IPS DF 6.9 (cell line): ENCODE measurements around the gene AFMID.

Source experiments
- DNase-seq: peaks from one replicate; pipeline ENCODE4 v3.0.0-alpha.2; 2013; ENCODE audit warnings: low read depth, low spot score
- H3K27ac ChIP-seq: one replicate; pipeline ENCODE4 v1.5.1; 2013; ENCODE audit warnings: low read length, control low read depth
- H3K27me3 ChIP-seq: 2 replicates; pipeline ENCODE4 v1.6.1; 2013; ENCODE audit warnings: mild to moderate bottlenecking, low read length; ENCODE audit not compliant: control insufficient read depth, insufficient read depth
- H3K36me3 ChIP-seq: 2 replicates; pipeline ENCODE4 v1.6.1; 2013; ENCODE audit warnings: low read length; ENCODE audit not compliant: control insufficient read depth, insufficient read depth
- H3K4me1 ChIP-seq: 2 replicates; pipeline ENCODE4 v1.6.1; 2013; ENCODE audit warnings: low read length; ENCODE audit not compliant: control insufficient read depth, insufficient read depth
- H3K4me3 ChIP-seq: 2 replicates; pipeline ENCODE4 v1.5.1; 2013; ENCODE audit warnings: mild to moderate bottlenecking, low read length
- H3K9me3 ChIP-seq: 2 replicates; pipeline ENCODE4 v1.6.1; 2013; ENCODE audit warnings: low read length, inconsistent platforms; ENCODE audit not compliant: control insufficient read depth, insufficient read depth
- WGBS: extraction: QIAGEN DNeasy Blood & Tissue Kit; methylation state at CpG from one replicate; pipeline ENCODE4 v1.1.7; 2013; ENCODE audit warnings: mixed read lengths, missing lambda C conversion rate; ENCODE audit not compliant: insufficient read length, insufficient coverage; 5-methylcytosine and 5-hydroxymethylcytosine counted together

Gene AFMID

DNA sequence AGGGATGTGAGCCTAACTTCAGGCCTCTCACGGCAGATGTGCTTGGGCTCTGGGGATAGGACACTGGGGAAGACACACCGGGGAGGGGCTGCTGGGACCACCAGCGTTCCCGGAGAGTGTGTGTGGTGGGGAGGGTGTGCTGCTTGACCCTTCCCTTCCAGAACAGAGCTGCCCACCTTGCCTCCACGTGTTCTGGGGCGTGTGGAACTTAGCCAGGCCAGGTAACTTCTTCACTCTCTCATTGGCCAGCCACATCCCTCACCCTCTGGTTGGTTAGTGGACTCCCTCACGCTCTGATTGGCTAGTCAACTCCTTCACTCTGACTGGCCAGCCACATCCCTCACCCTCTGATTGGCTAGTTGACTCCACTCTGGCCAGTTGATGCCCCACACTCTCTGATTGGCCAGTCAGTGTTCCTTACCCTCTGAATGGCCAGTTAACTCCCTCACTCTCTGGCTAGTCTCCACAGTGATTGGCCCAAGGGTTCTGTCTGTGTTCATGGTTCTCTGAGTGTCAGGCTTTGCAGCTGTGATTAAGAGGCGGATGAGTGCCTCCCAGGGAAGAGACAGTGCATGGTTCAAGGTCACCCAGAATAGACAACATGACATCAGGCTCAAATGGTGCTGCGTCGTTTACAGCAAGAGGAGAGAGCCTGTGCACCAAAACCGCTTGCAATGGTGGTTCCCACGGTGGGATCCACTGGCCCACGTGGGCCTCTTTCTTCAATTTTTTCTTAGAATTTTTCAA lies 54.3 kb downstream of the AFMID start:
- H3K9me3 ChIP-seq, result no peaks in the 10 kb centered on the region
- H3K27ac ChIP-seq, result no peak overlapping the region
- no peaks in the 10 kb centered on the region for H3K36me3 ChIP-seq
- H3K4me1 ChIP-seq, result no peaks in the 10 kb centered on the region
- no peak for DNase-seq
- no peak overlapping the region for H3K4me3 ChIP-seq
- whole genome bisulfite sequencing, result no CpG with 5 or more reads among the region's 13 CpGs
- no peaks in the 10 kb centered on the region for H3K27me3 ChIP-seq

DNA sequence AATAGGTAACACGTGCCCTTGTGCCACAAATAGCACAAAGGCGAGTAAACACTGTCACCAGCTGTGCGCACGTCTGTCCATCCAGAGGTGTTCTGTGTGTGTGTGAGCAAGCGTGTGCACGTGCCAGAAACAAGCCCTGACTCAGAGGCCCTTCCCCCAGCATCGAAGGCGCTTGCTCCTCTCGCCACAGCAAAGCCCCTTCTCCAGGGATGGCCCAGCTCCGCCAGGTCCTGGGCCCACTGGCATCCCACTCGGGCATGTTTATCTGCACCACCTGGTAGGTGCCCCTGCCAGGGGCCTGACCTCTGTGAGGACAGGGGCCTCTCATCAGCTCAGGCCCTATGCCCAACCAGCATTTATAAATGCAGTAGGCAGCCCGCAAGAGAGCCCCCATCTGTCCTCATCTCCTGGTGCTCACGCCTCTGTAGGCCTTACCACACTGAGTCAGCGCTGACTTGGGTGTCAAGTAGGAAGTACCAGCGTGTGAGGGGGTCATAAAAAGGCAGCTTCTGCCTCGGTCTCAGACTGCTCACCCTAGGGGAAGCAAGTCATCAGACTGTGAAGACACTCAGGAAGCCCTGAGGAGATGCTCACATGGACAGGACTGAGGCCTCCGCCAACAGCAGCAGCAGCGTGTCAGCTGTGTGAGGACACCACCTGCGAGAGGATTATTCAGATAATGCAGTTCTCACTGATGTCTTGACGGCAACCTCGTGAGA lies 55.0 kb downstream of the AFMID start:
- no peaks in the 10 kb centered on the region for H3K36me3 ChIP-seq
- H3K27me3 ChIP-seq, result no peaks in the 10 kb centered on the region
- H3K4me1 ChIP-seq, result no peaks in the 10 kb centered on the region
- no peak overlapping the region for H3K4me3 ChIP-seq
- no peak overlapping the region for H3K27ac ChIP-seq
- H3K9me3 ChIP-seq, result no peaks in the 10 kb centered on the region
- DNase-seq, result no peak
- WGBS, result no CpG with 5 or more reads among the region's 21 CpGs

DNA sequence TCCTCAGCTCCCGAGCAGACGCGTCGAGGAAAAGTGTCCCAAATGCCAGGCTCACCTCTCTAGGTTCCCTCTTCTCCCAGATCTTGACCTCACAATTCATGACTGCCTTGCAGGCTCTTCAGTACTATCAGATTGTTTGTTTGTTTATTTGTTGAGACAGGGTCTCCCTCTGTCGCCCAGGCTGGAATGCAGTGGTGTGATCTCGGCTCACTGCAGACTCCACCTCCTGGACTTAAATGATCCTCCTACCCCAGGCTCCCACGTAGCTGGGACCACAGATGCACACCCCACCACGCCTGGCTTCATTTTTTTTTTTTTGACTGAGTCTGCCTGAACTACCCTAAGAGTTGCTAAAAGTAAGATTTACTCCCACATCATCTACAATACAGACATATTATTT lies 60.1 kb downstream of the AFMID start:
- Histone ChIP-seq H3K9me3 (no peaks in the 10 kb centered on the region), H3K27me3 (no peaks in the 10 kb centered on the region), H3K4me1 (no peaks in the 10 kb centered on the region), H3K4me3 (no peak overlapping the region), H3K36me3 (no peaks in the 10 kb centered on the region), H3K27ac (no peak overlapping the region)
- no CpG with 5 or more reads among the region's 8 CpGs for WGBS
- DNase-seq, result no peak

DNA sequence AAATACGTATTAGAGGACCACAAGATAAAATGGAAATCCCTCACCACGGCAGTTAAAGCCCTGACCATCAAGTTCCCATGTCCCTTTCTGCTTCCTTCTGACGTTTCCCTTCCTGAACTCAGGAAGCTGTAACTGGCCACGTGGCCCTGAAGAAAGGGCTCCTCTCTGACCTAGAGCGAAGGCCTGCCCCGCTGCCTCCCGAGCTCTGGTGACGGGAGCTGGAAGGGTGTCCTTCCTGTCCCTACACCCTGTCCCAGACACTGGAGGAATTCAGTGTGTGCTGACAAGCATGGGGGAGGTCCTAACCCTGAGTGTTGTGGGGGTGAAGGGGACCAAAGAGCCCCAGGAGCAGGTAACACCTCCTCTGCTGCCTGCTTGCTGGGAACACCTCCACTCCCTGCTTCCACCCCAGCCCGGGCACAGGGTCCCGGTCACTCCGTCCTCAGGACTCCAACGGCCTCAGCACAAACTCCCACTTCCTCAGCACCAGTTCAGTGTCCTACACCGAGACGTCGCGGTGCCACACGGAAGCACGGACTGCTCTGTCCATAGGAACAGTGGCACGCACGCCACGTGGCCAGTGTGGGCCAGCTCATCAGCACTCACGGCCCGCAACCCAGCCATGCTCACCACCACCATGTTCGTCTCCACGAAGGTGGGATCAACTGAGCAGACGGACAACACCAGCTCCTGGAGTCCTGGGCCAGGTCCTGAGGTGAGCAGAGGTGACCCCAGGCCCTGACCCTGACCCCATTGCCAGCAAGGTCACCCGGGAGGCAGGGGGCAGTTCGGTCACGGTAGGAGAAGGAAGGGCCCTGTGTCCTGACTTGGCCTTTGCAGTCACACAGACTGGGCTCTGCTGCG lies 61.1 kb downstream of the AFMID start:
- H3K27me3 ChIP-seq, result no peaks in the 10 kb centered on the region
- whole genome bisulfite sequencing, result no CpG with 5 or more reads among the region's 30 CpGs
- peaks cover 4% of the 10 kb centered on the region; the same call in 1 of the 2 replicates for H3K4me1 ChIP-seq
- DNase-seq, result no peak
- no peaks in the 10 kb centered on the region for H3K36me3 ChIP-seq
- no peak overlapping the region for H3K27ac ChIP-seq
- no peaks in the 10 kb centered on the region for H3K9me3 ChIP-seq
- no peak overlapping the region for H3K4me3 ChIP-seq

DNA sequence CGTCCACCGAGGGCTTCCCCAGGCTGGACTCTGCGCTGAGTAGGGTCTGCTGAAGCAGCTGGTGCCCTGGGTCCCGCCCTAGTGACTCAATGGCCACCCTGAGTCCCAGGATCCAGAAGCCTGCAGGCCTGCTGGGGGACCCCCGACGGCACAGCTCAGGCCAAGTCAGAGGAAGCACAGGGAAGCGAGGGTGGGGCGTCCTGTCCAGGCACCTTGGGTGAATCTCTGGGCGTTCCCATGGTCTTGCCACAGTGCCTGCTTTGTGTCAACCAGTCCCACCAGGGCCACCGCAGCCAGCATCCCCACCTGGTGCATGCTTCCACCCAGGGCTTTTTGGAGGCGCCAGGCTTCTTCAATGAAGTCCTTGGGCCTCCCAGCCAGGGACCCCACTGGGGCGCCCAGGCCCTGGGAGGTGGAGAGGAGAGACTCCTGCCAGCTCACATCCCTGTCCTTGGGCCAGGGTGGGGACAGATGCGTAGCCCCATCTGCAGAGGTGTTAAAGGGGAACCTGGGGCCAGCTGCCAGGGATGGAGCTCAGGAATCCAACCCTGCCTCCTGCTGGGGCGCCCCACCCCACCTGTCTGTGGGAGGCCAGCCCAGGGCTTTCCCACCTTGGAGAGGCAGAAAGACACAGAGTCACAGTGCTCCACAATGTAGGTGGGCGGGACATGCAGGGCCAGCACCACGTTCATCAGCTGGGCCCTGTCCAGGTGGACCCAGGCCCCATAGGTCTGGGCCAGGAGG lies 62.1 kb downstream of the AFMID start:
- no CpG with 5 or more reads among the region's 16 CpGs for WGBS
- DNase-seq, result no peak
- Histone ChIP-seq H3K27ac (no peak overlapping the region), H3K27me3 (no peaks in the 10 kb centered on the region), H3K9me3 (no peaks in the 10 kb centered on the region), H3K4me1 (peaks cover 5% of the 10 kb centered on the region; the same call in 1 of the 2 replicates), H3K36me3 (no peaks in the 10 kb centered on the region), H3K4me3 (no peak overlapping the region)

DNA sequence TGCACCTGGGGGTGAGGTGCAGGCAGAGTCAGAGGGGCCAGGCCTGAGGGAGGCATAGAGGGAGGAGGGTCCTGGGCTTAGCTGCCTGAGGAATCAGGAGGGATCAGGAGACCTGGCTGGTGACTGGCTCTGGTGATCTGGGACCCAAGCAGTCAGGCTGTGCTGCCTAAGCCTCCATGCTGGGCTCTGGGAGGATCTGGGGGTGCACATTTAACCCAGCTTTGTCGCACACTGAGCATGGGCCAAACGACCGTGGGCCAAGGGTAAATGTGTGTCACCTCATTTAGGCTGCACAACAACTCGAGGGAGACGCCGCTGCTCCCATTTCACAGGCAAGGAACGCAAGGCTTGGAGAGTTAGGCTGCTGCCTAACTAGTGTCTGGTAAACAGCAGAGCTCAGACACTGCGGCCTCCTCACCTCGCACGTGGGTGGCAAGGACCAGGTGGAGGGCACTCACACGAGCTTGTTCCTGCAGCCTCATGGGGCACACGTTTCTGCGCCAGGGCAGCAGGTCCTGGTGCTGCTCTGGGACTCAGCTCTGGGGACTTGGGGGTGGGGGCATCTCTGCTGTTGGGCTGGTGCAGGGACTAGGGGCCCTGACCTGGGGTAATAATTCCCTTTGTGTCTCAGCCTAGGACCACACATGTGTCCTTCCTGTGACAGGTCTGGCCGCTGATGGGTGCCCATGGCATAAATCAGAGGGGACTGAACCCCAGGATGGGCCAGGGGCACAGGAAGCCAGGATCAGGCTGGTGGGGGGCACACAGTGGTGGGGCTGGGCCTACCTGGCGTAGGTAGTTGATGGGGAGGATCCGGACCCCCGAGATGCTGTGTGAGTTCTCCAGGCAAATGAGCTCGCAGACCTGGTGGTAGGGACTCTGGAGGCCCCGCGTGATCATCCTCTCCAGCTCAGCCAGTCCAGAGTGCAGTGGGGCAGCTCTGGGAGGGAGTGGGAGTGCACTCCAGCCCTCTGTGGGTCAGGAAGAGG lies 63.0 kb downstream of the AFMID start:
- no peaks in the 10 kb centered on the region for H3K9me3 ChIP-seq
- no peak for DNase-seq
- no CpG with 5 or more reads among the region's 20 CpGs for WGBS
- H3K36me3 ChIP-seq, result no peaks in the 10 kb centered on the region
- peaks cover 5% of the 10 kb centered on the region; the same call in 1 of the 2 replicates for H3K4me1 ChIP-seq
- no peak overlapping the region for H3K27ac ChIP-seq
- no peaks in the 10 kb centered on the region for H3K27me3 ChIP-seq
- no peak overlapping the region for H3K4me3 ChIP-seq

DNA sequence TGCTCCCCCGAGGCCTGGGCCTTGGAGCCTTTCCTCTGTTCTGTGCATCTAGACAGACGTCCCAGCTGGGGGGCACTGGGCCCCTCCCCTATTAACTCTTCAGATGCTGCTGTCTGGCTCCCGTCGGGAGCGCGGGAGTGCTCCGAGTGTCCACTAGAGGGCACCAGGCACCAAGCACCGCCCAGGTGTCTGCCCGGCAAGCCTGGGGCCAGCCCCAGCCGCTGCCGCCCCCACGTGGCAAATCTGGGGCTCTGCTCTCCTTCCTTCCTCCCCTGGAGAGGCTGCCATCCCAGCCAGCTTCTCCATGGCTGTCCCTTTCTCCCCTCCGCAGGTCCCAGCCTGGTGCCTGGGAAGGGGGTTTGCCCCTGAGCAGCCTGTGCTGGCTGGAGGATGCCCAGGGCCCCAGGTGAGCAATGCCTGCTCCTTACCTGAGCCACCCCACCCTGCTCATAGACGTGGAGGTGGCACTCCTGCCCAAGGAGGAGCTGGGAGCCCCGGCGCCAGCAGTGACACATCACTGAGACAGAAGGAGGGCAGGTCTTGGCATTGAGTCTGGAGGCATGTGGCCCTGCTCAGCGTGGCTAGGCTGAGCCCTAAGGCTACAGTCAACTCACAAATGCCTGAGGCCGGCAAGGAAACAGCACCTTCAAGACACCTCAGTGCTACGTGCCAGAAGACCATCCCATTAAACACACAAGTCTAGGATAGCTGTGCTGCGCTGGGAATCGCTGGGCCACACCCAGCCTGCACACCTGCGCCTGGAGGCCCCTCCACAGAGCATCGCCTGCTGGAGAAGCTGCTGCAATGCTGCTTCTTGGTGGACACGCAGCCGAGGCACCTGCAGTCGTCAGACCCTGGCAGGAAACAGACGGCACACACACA lies 64.0 kb downstream of the AFMID start:
- no CpG with 5 or more reads among the region's 27 CpGs for WGBS
- Histone ChIP-seq H3K4me3 (no peak overlapping the region), H3K27me3 (no peaks in the 10 kb centered on the region), H3K4me1 (peaks cover 5% of the 10 kb centered on the region; the same call in 1 of the 2 replicates), H3K27ac (no peak overlapping the region), H3K36me3 (no peaks in the 10 kb centered on the region), H3K9me3 (no peaks in the 10 kb centered on the region)
- peak; percentile 81 for DNase-seq

DNA sequence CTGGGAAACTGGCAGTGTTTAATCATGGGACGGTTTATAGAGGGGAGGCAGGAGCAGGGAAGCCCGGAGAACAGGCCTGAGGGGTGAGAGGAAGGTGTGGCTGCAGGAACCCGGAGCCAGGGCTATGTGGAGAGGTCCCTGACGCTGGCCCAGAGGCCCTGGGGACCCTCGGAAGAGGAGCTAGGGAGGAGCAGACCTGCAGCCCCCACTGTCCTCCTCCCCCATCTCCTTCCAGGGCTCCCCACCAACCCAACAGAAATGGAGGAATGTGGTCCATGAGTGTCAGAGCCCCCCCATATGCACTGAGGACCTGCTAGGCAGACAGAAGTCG lies 64.6 kb downstream of the AFMID start:
- no peak for DNase-seq
- no CpG with 5 or more reads among the region's 6 CpGs for WGBS
- Histone ChIP-seq H3K9me3 (no peaks in the 10 kb centered on the region), H3K4me3 (no peak overlapping the region), H3K27me3 (no peaks in the 10 kb centered on the region), H3K27ac (no peak overlapping the region), H3K36me3 (no peaks in the 10 kb centered on the region), H3K4me1 (peaks cover 5% of the 10 kb centered on the region; the same call in 1 of the 2 replicates)
